T-helper 1 cell treated with Interleukin-12 subunit alpha and Interleukin-12 subunit beta and Interleukin-4 antibody, amounts not matched to agents 30 ng/mL and 1 ng/mL, for 36 hours (primary cell): Measurements from ENCODE around the gene EFCAB13. TPM values are rescaled to one million over a fixed set of nuclear protein-coding genes. Genes with fewer than 3 reads are reported as not detected.
"Not testable (repeated sequence)": the region's sequence is repeated elsewhere in the genome, so short reads cannot be mapped to it uniquely, and the experiment has no call there.

Experiments used
- intact Hi-C: fragments of 100-400 bp; cut with micrococcal nuclease; formaldehyde crosslinking; loops from one replicate; pipeline ENCODE4 v1.15.1; 2024
- total RNA-seq: library from RNA; stranded (reverse); gene quantifications from 2 replicates; pipeline ENCODE4 v1.2.3, GENCODE V29; 2022

The EFCAB13 gene
- total RNA-seq, 1 donor from 2014 or later = 3.1 TPM

DNA sequence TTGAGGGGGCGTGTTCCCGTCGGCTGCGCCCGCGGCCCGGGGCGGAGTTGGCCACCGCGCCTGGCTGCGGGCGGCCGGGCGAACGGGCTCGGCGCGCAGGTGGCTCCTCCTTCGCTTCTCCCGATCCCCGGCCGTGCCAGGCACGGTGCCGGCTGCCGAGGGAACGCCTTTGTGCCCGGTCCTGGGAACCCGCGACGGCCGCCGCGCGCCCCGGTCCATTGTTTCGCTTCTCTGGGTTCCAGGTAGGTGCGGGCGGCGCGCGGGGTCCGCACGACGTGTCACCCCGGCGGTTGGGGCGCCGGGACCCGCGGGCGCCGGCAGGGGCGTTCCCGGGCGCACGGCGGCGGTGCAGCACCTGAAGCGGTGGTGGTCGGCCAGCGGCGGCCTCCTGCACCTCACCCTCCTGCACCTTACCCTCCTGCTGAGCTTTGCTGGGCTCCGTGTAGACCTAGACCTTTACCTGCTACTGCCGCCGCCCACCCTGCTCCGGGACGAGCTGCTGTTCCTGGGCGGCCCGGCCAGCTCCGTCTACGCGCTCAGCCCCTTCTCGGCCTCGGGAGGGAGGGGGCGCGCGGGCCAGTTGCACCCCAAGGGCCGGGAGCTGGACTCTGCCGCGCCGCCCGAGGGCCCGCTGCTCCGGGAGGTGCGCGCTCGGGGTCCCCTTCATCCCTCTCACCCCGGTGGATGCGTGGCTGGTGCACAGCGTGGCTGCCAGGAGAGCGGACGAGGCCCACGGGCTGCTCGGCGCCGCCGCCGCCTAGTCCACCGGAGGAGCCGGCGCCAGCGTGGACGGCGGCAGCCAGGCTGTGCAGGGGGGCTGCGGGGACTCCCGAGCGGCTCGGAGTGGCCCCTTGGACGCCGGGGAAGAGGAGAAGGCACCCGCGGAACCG, 99.9 kb downstream of the EFCAB13 start:
- intact Hi-C loops = no loop called here

- intact Hi-C loops = not testable (repeated sequence)
These were observed 101.5 kb downstream of the EFCAB13 start for GRCh38 chr17:47425233-47425632.

GRCh38 chr17:47425887-47426635, 102.3 kb downstream of the EFCAB13 start:
- intact Hi-C loops = not testable (repeated sequence)

GRCh38 chr17:47427985-47428384, 104.2 kb downstream of the EFCAB13 start:
- intact Hi-C loops = no loop called here

DNA sequence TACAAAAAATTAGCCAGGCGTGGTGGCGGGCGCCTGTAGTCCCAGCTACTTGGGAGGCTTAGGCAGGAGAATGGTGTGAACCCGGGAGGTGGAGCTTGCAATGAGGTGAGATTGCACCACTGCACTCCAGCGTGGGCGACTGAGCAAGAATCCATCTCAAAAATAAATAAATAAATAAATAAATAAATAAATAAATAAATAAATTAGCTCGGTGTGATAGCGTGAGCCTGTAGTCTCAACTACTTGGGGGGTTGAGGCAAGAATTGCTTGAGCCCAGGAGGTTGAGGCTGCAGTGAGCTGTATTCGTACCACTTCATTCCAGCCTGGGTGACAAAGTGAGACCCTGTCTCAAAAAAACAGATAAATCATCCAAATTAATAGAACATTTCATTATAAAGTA, 108.5 kb downstream of the EFCAB13 start:
- intact Hi-C loops = not testable (repeated sequence)

- intact Hi-C loops = no loop called here
These were observed 141.4 kb downstream of the EFCAB13 start for GRCh38 chr17:47465165-47465564.

GRCh38 chr17:47466976-47467375, 143.2 kb downstream of the EFCAB13 start:
- intact Hi-C loops = not testable (repeated sequence)

DNA sequence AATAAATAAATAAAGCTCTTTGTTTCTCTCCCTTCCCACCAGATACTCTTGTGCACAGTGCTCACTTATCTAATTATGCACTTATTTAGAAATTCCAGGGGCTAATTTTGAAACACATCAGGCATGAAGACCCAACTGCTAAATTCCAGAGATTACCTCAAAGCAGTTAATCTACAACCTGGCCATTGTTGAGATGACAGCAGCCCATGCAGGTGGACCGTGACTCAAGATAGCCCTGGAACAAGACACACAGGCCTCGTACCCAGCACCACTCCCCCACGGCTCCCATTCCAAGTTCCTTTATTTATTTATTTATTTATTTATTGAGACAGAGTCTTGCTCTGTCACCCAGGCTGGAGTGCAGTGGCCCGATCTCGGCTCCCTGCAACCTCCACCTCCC, 147.1 kb downstream of the EFCAB13 start:
- intact Hi-C loops = no loop called here

- intact Hi-C loops = not testable (repeated sequence)
These were observed 148.3 kb downstream of the EFCAB13 start for GRCh38 chr17:47472073-47472472.

Other genes with a start within 250 kb of the EFCAB13 start
- gene CDC27, start 134.7 kb upstream of the EFCAB13 start, total RNA-seq = 109 and 122 TPM in 2 replicates
- 0.39 TPM in 1 of 2 replicates, not detected in the other for gene MYL4, start 114.6 kb upstream of the EFCAB13 start, total RNA-seq
- gene ITGB3, start 70.1 kb upstream of the EFCAB13 start, total RNA-seq = 0.42 and 0.59 TPM in 2 replicates
- gene NPEPPS, start 207.2 kb downstream of the EFCAB13 start, total RNA-seq = 94.3 and 107 TPM in 2 replicates